Loucy (cell line): Measurements from ENCODE around the gene SRPK3.

Experiments
- H2AFZ ChIP-seq: fragments of 200-600 bp; sonication (generic); 2 replicates; pipeline ENCODE4 v1.6.0; 2016; ENCODE audit warnings: antibody characterized with exemption, mild to moderate bottlenecking, low read length, moderate library complexity
- H3F3A ChIP-seq: fragments of 200-600 bp; 2 replicates; pipeline ENCODE4 v1.6.0; 2016; ENCODE audit warnings: antibody characterized with exemption, low read depth, mild to moderate bottlenecking
- H3K27me3 ChIP-seq: fragments of 200-600 bp; sonication (generic); 2 replicates; pipeline ENCODE4 v1.6.1; 2014; ENCODE audit warnings: low read length, mild to moderate bottlenecking; ENCODE audit not compliant: insufficient read depth, poor library complexity, severe bottlenecking
- H3K36me3 ChIP-seq: fragments of 200-600 bp; sonication (generic); 2 replicates; pipeline ENCODE4 v1.6.1; 2016; ENCODE audit warnings: low read length; ENCODE audit not compliant: insufficient read depth
- H3K4me1 ChIP-seq: fragments of 200-600 bp; sonication (generic); 2 replicates; pipeline ENCODE4 v1.5.1; 2014; ENCODE audit warnings: low read length, mild to moderate bottlenecking; ENCODE audit not compliant: insufficient read depth, poor library complexity, severe bottlenecking
- H3K4me2 ChIP-seq: fragments of 200-600 bp; sonication (generic); 2 replicates; pipeline ENCODE4 v1.6.0; 2014; ENCODE audit warnings: antibody characterized with exemption, low read length, low read depth, mild to moderate bottlenecking; ENCODE audit not compliant: poor library complexity, severe bottlenecking
- H3K4me3 ChIP-seq: fragments of 200-600 bp; sonication (generic); 2 replicates; pipeline ENCODE4 v1.5.1; 2014; ENCODE audit warnings: low read length, mild to moderate bottlenecking, mixed read lengths; ENCODE audit not compliant: poor library complexity, severe bottlenecking
- H3K79me2 ChIP-seq: fragments of 200-600 bp; sonication (generic); 2 replicates; pipeline ENCODE4 v1.6.1; 2014; ENCODE audit warnings: low read length; ENCODE audit not compliant: insufficient read depth
- H3K9ac ChIP-seq: fragments of 200-600 bp; sonication (generic); 2 replicates; pipeline ENCODE4 v1.6.0; 2014; ENCODE audit warnings: mild to moderate bottlenecking, low read depth, low read length, moderate library complexity; ENCODE audit not compliant: poor library complexity, severe bottlenecking
- H3K9me2 ChIP-seq: fragments of 200-600 bp; sonication (generic); replicated peaks from 2 replicates; pipeline ENCODE4 v1.6.1; 2016; ENCODE audit warnings: low read depth, low read length, mixed read lengths
- H3K9me3 ChIP-seq: fragments of 200-600 bp; sonication (generic); 2 replicates; pipeline ENCODE4 v1.6.1; 2014; ENCODE audit warnings: mild to moderate bottlenecking, antibody characterized with exemption, low read length, low read depth; ENCODE audit not compliant: insufficient read depth
- H4K20me1 ChIP-seq: fragments of 200-600 bp; sonication (generic); 2 replicates; pipeline ENCODE4 v1.6.0; 2014; ENCODE audit warnings: antibody characterized with exemption, low read length, mild to moderate bottlenecking; ENCODE audit not compliant: insufficient read depth, poor library complexity, severe bottlenecking
- CTCF ChIP-seq: fragments of 200-600 bp; sonication (generic); conservative IDR thresholded peaks from 2 replicates; pipeline ENCODE4 v1.5.1; 2014; ENCODE audit warnings: mild to moderate bottlenecking, antibody characterized with exemption, low read length
- EZH2phosphoT487 ChIP-seq: fragments of 200-600 bp; IDR thresholded peaks from 2 replicates; pipeline ENCODE4 v1.6.1; 2018; ENCODE audit warnings: antibody characterized with exemption, mild to moderate bottlenecking, moderate library complexity, borderline replicate concordance

Gene SRPK3

GRCh38 chrX:153803211-153804099 is 22.6 kb downstream of the SRPK3 start:
- Histone ChIP-seq H3K9ac (no peak overlapping the region), H3K9me2 (no peaks in the 10 kb centered on the region), H3K79me2 (no peaks in the 10 kb centered on the region), H3K4me3 (no peak overlapping the region), H2AFZ (no peak overlapping the region), H3K36me3 (no peaks in the 10 kb centered on the region), H4K20me1 (no peaks in the 10 kb centered on the region), H3K9me3 (no peaks in the 10 kb centered on the region), H3K27me3 (no peaks in the 10 kb centered on the region), H3K4me2 (no peak overlapping the region), H3K4me1 (no peaks in the 10 kb centered on the region), H3F3A (no peaks in the 10 kb centered on the region)
- no peak for TF ChIP-seq EZH2phosphoT487
- no peak for TF ChIP-seq CTCF

- Histone ChIP-seq H3F3A (no peaks in the 10 kb centered on the region), H3K79me2 (no peaks in the 10 kb centered on the region), H3K4me2 (no peak overlapping the region), H3K9me3 (no peaks in the 10 kb centered on the region), H3K36me3 (no peaks in the 10 kb centered on the region), H3K27me3 (no peaks in the 10 kb centered on the region), H4K20me1 (no peaks in the 10 kb centered on the region), H3K9me2 (no peaks in the 10 kb centered on the region), H3K4me3 (no peak overlapping the region), H3K4me1 (no peaks in the 10 kb centered on the region), H3K9ac (no peak overlapping the region), H2AFZ (no peak overlapping the region)
- TF ChIP-seq EZH2phosphoT487 (no peak), CTCF (no peak)
Measured at GRCh38 chrX:153804100-153804595, 23.3 kb downstream of the SRPK3 start.

- Histone ChIP-seq H3K27me3 (no peaks in the 10 kb centered on the region), H2AFZ (no peak overlapping the region), H3K4me2 (no peak overlapping the region), H3K9me3 (no peaks in the 10 kb centered on the region), H3K9ac (no peak overlapping the region), H3F3A (no peaks in the 10 kb centered on the region), H3K79me2 (no peaks in the 10 kb centered on the region), H3K36me3 (no peaks in the 10 kb centered on the region), H3K9me2 (no peaks in the 10 kb centered on the region), H3K4me3 (no peak overlapping the region), H3K4me1 (no peaks in the 10 kb centered on the region), H4K20me1 (no peaks in the 10 kb centered on the region)
- TF ChIP-seq EZH2phosphoT487 (no peak), CTCF (no peak)
Measured at GRCh38 chrX:153804621-153805020, 23.8 kb downstream of the SRPK3 start.
